ENCODE data around the gene ABHD1. TPM values are rescaled to one million over a fixed set of nuclear protein-coding genes. Genes with fewer than 3 reads are reported as not detected.

The ABHD1 gene
- total RNA-seq, 1 donor from 2014 or later = not detected

GRCh38 chr2:27143285-27143684, 19.7 kb downstream of the ABHD1 start:
- DNase-seq (ENCODE audit: low read depth) (no peak), FAIRE-seq (no peak)
- Histone ChIP-seq H3K9me3 (ENCODE audit: insufficient read depth, low read depth, low read length) (peaks cover 4% of the 10 kb centered on the region), H3K4me1 (ENCODE audit: insufficient read depth, low read length) (no peaks in the 10 kb centered on the region), H2AFZ (ENCODE audit: low read depth, low read length) (no peak overlapping the region), H4K20me1 (ENCODE audit: insufficient read depth, low read length) (no peaks in the 10 kb centered on the region), H3K9ac (ENCODE audit: low read length) (no peak overlapping the region), H3K4me2 (ENCODE audit: low read length) (no peak overlapping the region), H3K27ac (ENCODE audit: low read depth, low read length) (no peak overlapping the region), H3K36me3 (ENCODE audit: insufficient read depth, low read length) (no peaks in the 10 kb centered on the region), H3K27me3 (ENCODE audit: insufficient read depth, low read length) (peaks cover 13% of the 10 kb centered on the region), H3K4me3 (ENCODE audit: insufficient read depth, low read depth, low read length) (no peak overlapping the region), H3K79me2 (ENCODE audit: insufficient read depth, low read length) (no peaks in the 10 kb centered on the region)
- peaks cover 21% of the 10 kb centered on the region for H3K27me3 Mint-ChIP-seq (ENCODE audit: low read depth, unreplicated experiment)
- H3K36me3 Mint-ChIP-seq (ENCODE audit: low read depth, unreplicated experiment) = no peaks in the 10 kb centered on the region
- H3K27ac Mint-ChIP-seq (ENCODE audit: unreplicated experiment) = no peak overlapping the region
- TF ChIP-seq CTCF (IDR thresholded peaks at IDR 0.05; ENCODE audit: insufficient read depth, low read depth, low read length) = no peak
- TF ChIP-seq EZH2 (IDR thresholded peaks at IDR 0.05; ENCODE audit: insufficient read depth, low read length) = no peak
- no peaks in the 10 kb centered on the region for H3K4me1 Mint-ChIP-seq (ENCODE audit: low read depth, unreplicated experiment)
- peaks cover 2% of the 10 kb centered on the region for H3K9me3 Mint-ChIP-seq (ENCODE audit: unreplicated experiment)
- H3K4me3 Mint-ChIP-seq (ENCODE audit: unreplicated experiment) = no peak overlapping the region

GRCh38 chr2:27145682-27146081, 22.1 kb downstream of the ABHD1 start:
- no peaks in the 10 kb centered on the region for H3K36me3 ChIP-seq (ENCODE audit: insufficient read depth, low read length)
- no peak overlapping the region for H3K9ac ChIP-seq (ENCODE audit: low read length)
- H3K36me3 Mint-ChIP-seq (ENCODE audit: low read depth, unreplicated experiment) = no peaks in the 10 kb centered on the region
- no peak overlapping the region for H3K4me3 ChIP-seq (ENCODE audit: insufficient read depth, low read depth, low read length)
- H3K4me3 Mint-ChIP-seq (ENCODE audit: unreplicated experiment) = no peak overlapping the region
- H3K79me2 ChIP-seq (ENCODE audit: insufficient read depth, low read length) = no peaks in the 10 kb centered on the region
- H4K20me1 ChIP-seq (ENCODE audit: insufficient read depth, low read length) = no peaks in the 10 kb centered on the region
- H3K27ac ChIP-seq (ENCODE audit: low read depth, low read length) = no peak overlapping the region
- H3K27me3 Mint-ChIP-seq (ENCODE audit: low read depth, unreplicated experiment) = peaks cover 28% of the 10 kb centered on the region
- H3K4me2 ChIP-seq (ENCODE audit: low read length) = no peak overlapping the region
- H3K9me3 ChIP-seq (ENCODE audit: insufficient read depth, low read depth, low read length) = peaks cover 4% of the 10 kb centered on the region
- no peak for DNase-seq (ENCODE audit: low read depth)
- H2AFZ ChIP-seq (ENCODE audit: low read depth, low read length) = no peak overlapping the region
- H3K27ac Mint-ChIP-seq (ENCODE audit: unreplicated experiment) = no peak overlapping the region
- H3K4me1 ChIP-seq (ENCODE audit: insufficient read depth, low read length) = no peaks in the 10 kb centered on the region
- peaks cover 2% of the 10 kb centered on the region for H3K9me3 Mint-ChIP-seq (ENCODE audit: unreplicated experiment)
- no peak for TF ChIP-seq CTCF (IDR thresholded peaks at IDR 0.05; ENCODE audit: insufficient read depth, low read depth, low read length)
- no peak for TF ChIP-seq EZH2 (IDR thresholded peaks at IDR 0.05; ENCODE audit: insufficient read depth, low read length)
- peaks cover 13% of the 10 kb centered on the region for H3K27me3 ChIP-seq (ENCODE audit: insufficient read depth, low read length)
- H3K4me1 Mint-ChIP-seq (ENCODE audit: low read depth, unreplicated experiment) = no peaks in the 10 kb centered on the region
- no peak for FAIRE-seq

- Histone ChIP-seq H3K36me3 (ENCODE audit: insufficient read depth, low read length) (no peaks in the 10 kb centered on the region), H3K9ac (ENCODE audit: low read length) (no peak overlapping the region), H3K27me3 (ENCODE audit: insufficient read depth, low read length) (peaks cover 13% of the 10 kb centered on the region), H3K4me3 (ENCODE audit: insufficient read depth, low read depth, low read length) (no peak overlapping the region), H3K27ac (ENCODE audit: low read depth, low read length) (no peak overlapping the region), H3K79me2 (ENCODE audit: insufficient read depth, low read length) (no peaks in the 10 kb centered on the region), H3K9me3 (ENCODE audit: insufficient read depth, low read depth, low read length) (peaks cover 1% of the 10 kb centered on the region), H3K4me1 (ENCODE audit: insufficient read depth, low read length) (no peaks in the 10 kb centered on the region), H2AFZ (ENCODE audit: low read depth, low read length) (no peak overlapping the region), H4K20me1 (ENCODE audit: insufficient read depth, low read length) (no peaks in the 10 kb centered on the region), H3K4me2 (ENCODE audit: low read length) (no peak overlapping the region)
- H3K9me3 Mint-ChIP-seq (ENCODE audit: unreplicated experiment) = peaks cover 2% of the 10 kb centered on the region
- no peak for DNase-seq (ENCODE audit: low read depth)
- FAIRE-seq = no peak
- H3K4me1 Mint-ChIP-seq (ENCODE audit: low read depth, unreplicated experiment) = no peaks in the 10 kb centered on the region
- H3K4me3 Mint-ChIP-seq (ENCODE audit: unreplicated experiment) = no peak overlapping the region
- H3K27me3 Mint-ChIP-seq (ENCODE audit: low read depth, unreplicated experiment) = peaks cover 28% of the 10 kb centered on the region
- TF ChIP-seq CTCF (IDR thresholded peaks at IDR 0.05; ENCODE audit: insufficient read depth, low read depth, low read length) = no peak
- no peak for TF ChIP-seq EZH2 (IDR thresholded peaks at IDR 0.05; ENCODE audit: insufficient read depth, low read length)
- H3K36me3 Mint-ChIP-seq (ENCODE audit: low read depth, unreplicated experiment) = no peaks in the 10 kb centered on the region
- H3K27ac Mint-ChIP-seq (ENCODE audit: unreplicated experiment) = no peak overlapping the region
Measured at GRCh38 chr2:27147935-27148334, 24.3 kb downstream of the ABHD1 start.

Measured in astrocyte (in vitro differentiated cells and primary cell).